NT2/D1 (cell line): ENCODE measurements around the gene PARP4.

ENCODE experiments used
- YY1 ChIP-seq: IDR thresholded peaks from 2 replicates; pipeline ENCODE4 v1.6.1; 2011; ENCODE audit not compliant: insufficient read length, insufficient read depth
- ZNF274 ChIP-seq: IDR thresholded peaks from 2 replicates; pipeline ENCODE4 v1.6.1; 2011; ENCODE audit warnings: mild to moderate bottlenecking, low read depth, low read length

DNA sequence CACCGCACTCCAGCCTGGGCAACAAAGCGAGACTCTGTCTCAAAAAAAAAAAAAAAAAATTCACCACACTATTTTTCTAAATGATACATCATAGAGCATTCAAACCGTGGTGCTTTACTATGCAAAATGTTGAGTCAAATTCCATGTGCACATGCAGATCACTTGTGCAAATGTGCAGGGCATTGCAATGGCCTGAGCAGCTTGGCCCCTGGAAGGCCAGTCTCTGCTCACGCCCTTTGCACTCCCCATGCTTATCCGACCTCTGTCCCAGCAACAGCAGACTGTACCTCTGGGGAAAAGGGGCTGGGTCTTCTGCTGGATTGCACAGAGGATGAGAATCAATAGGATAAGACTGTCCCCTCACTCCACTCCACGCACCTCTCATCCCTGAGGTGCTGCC, 58.5 kb downstream of the PARP4 start:
- TF ChIP-seq ZNF274 (no peak), YY1 (no peak)
